A673 (cell line): ENCODE measurements around the gene SUFU.

ENCODE experiments used
- CTCF ChIP-seq: fragments of 300-800, 200-600 bp; sonication (generic); conservative IDR thresholded peaks from 2 replicates; pipeline ENCODE4 v1.5.1; 2017; ENCODE audit warnings: low read depth, mild to moderate bottlenecking, antibody characterized with exemption, low read length, moderate library complexity, mixed read lengths
- EZH2 ChIP-seq: fragments of 200-600 bp; sonication (generic); IDR thresholded peaks from 2 replicates; pipeline ENCODE4 v1.6.1; 2017; ENCODE audit warnings: borderline replicate concordance, low read depth, mild to moderate bottlenecking, mixed read lengths, antibody characterized with exemption, low read length; ENCODE audit not compliant: poor library complexity, severe bottlenecking

GRCh38 chr10:102676534-102677315, 173.0 kb downstream of the SUFU start:
- TF ChIP-seq CTCF (no peak), EZH2 (no peak)
